A549 (cell line): Measurements from ENCODE around the gene EPB41L5. TPM values are rescaled to one million over a fixed set of nuclear protein-coding genes. Genes with fewer than 3 reads are reported as not detected.
A peak's percentile ranks its signal among the peaks of the same experiment; 100 is the strongest.
"Not testable (repeated sequence)": the region's sequence is repeated elsewhere in the genome, so short reads cannot be mapped to it uniquely, and the experiment has no call there.

ENCODE experiments used
- ATAC-seq, 2 experiments: fragments of 200-7000 bp in 1 of 2; fragments of >200 bp in 1 of 2; cut with Nextera tagmentation in 1 of 2; cut with Tn5 transposase in 1 of 2; 3 replicates each; pipeline versions ENCODE4 v1.8.0 to v1.9.1; 2018 to 2020; ENCODE audit warnings: mild to moderate bottlenecking in 1 of 2, moderate library complexity in 1 of 2
- CTCF ChIA-PET: fragments of 300-600 bp; sonication (Branson Sonifier 250); formaldehyde crosslinking; extraction: SDS; loops from one replicate; lab custom pipeline; 2021; ENCODE audit warnings: antibody characterized with exemption, inconsistent platforms; lab: Yijun Ruan, JAX
- POLR2A ChIA-PET: fragments of 350-600 bp; formaldehyde crosslinking; extraction: SDS; loops from one replicate; lab custom pipeline; 2021; ENCODE audit warnings: antibody characterized with exemption, inconsistent platforms; lab: Yijun Ruan, JAX
- DNase-seq, 2 experiments: peaks; one replicate each; pipeline versions ENCODE4 v3.0.0 to v3.0.0-alpha.2; 2011 to 2016; ENCODE audit warnings: low read depth in 1 of 2, low spot score in 1 of 2
- FAIRE-seq: peaks from 2 replicates; lab custom pipeline; 2011; peaks lifted over from hg19 to GRCh38; lab: Jason Lieb, UNC
- H3K27ac ChIP-seq, 2 experiments: fragments of >200 bp; sonication (Bioruptor Twin); formaldehyde crosslinking; 3 replicates each; pipeline ENCODE4 v1.5.1; 2016 to 2017
- H3K4me1 ChIP-seq: fragments of >200 bp; sonication (Bioruptor Twin); formaldehyde crosslinking; 3 replicates; pipeline ENCODE4 v1.6.1; 2016
- H3K4me2 ChIP-seq: fragments of >200 bp; sonication (Bioruptor Twin); formaldehyde crosslinking; 3 replicates; pipeline ENCODE4 v1.6.1; 2016
- H3K4me3 ChIP-seq: fragments of >200 bp; sonication (Bioruptor Twin); formaldehyde crosslinking; 3 replicates; pipeline ENCODE4 v1.5.1; 2016
- H3K9me3 ChIP-seq: fragments of >200 bp; sonication (Bioruptor Twin); formaldehyde crosslinking; 3 replicates; pipeline ENCODE4 v1.6.1; 2016
- BHLHE40 ChIP-seq: IDR thresholded peaks from 2 replicates; pipeline ENCODE4 v1.6.1; 2012; ENCODE audit warnings: low read depth, low read length, inconsistent platforms
- CEBPB ChIP-seq, 2 experiments: fragments of >200 bp in 1 of 2; sonication (Bioruptor Twin) in 1 of 2; formaldehyde crosslinking in 1 of 2; IDR thresholded peaks; 2 replicates each; pipeline ENCODE4 v1.6.1; 2012 to 2016
- E2F6 ChIP-seq: IDR thresholded peaks from 2 replicates; pipeline ENCODE4 v1.6.1; 2012; ENCODE audit warnings: low read depth, borderline replicate concordance
- EP300 ChIP-seq, 2 experiments: fragments of >200 bp; sonication (Bioruptor Twin); formaldehyde crosslinking; IDR thresholded peaks; 2 replicates in 1 of 2; 3 replicates in 1 of 2; pipeline ENCODE4 v1.6.1; 2016 to 2017
- FOSL2 ChIP-seq, 2 experiments: fragments of 450-650 bp in 1 of 2; fragments of >200 bp in 1 of 2; sonication (Bioruptor Twin) in 1 of 2; formaldehyde crosslinking; IDR thresholded peaks; 2 replicates each; pipeline versions ENCODE4 v1.5.0 to v1.6.1; 2016 to 2020; ENCODE audit warnings: mild to moderate bottlenecking in 1 of 2, moderate library complexity in 1 of 2
- HDAC2 ChIP-seq: fragments of 200-600 bp; sonication (generic); IDR thresholded peaks from 2 replicates; pipeline ENCODE4 v1.6.1; 2016
- HEYL ChIP-seq: fragments of 250-450 bp; sonication (Bioruptor Pico); IDR thresholded peaks from 2 replicates; pipeline ENCODE4 v1.8.0; 2021; ENCODE audit warnings: mild to moderate bottlenecking, moderate library complexity
- HOXB13 ChIP-seq: fragments of 250-450 bp; sonication (Bioruptor Pico); IDR thresholded peaks from 2 replicates; pipeline ENCODE4 v1.5.0; 2020; ENCODE audit warnings: low read depth, mild to moderate bottlenecking, moderate library complexity
- HOXB5 ChIP-seq: fragments of 250-450 bp; sonication (Bioruptor Pico); IDR thresholded peaks from 2 replicates; pipeline ENCODE4 v1.5.0; 2020; ENCODE audit warnings: mild to moderate bottlenecking, moderate library complexity
- MAFK ChIP-seq: fragments of 450-650 bp; IDR thresholded peaks from 2 replicates; pipeline ENCODE4 v1.6.1; 2014; ENCODE audit not compliant: partially characterized antibody
- MAX ChIP-seq: IDR thresholded peaks from 2 replicates; pipeline ENCODE4 v1.6.1; 2012
- MAZ ChIP-seq: fragments of 150-350 bp; IDR thresholded peaks from 2 replicates; pipeline ENCODE4 v1.6.1; 2014; ENCODE audit warnings: antibody characterized with exemption, low read depth, low read length, borderline replicate concordance
- NFE2L2 ChIP-seq: fragments of 150-350 bp; conservative IDR thresholded peaks from 2 replicates; pipeline ENCODE4 v1.6.1; 2014; ENCODE audit warnings: low read length
- NR3C1 ChIP-seq: fragments of >200 bp; sonication (Bioruptor Twin); formaldehyde crosslinking; IDR thresholded peaks from 3 replicates; pipeline ENCODE4 v1.6.1; 2017
- POLR2A ChIP-seq: IDR thresholded peaks from 2 replicates; pipeline ENCODE4 v1.6.1; 2012; ENCODE audit warnings: mild to moderate bottlenecking, low read length
- RAD21 ChIP-seq, 2 experiments: fragments of >200 bp in 1 of 2; sonication (Bioruptor Twin) in 1 of 2; formaldehyde crosslinking in 1 of 2; IDR thresholded peaks in 1 of 2; conservative IDR thresholded peaks in 1 of 2; 2 replicates in 1 of 2; 3 replicates in 1 of 2; pipeline ENCODE4 v1.6.1; 2012 to 2018; ENCODE audit warnings: inconsistent platforms in 1 of 2
- SMC3 ChIP-seq: fragments of >200 bp; sonication (Bioruptor Twin); formaldehyde crosslinking; IDR thresholded peaks from 3 replicates; pipeline ENCODE4 v1.6.1; 2018; ENCODE audit warnings: inconsistent platforms
- SREBF2 ChIP-seq: fragments of 450-650 bp; IDR thresholded peaks from 2 replicates; pipeline ENCODE4 v1.6.1; 2014; ENCODE audit warnings: mild to moderate bottlenecking, moderate library complexity
- ZC3H11A ChIP-seq: fragments of 450-650 bp; IDR thresholded peaks from 2 replicates; pipeline ENCODE4 v1.6.1; 2014; ENCODE audit warnings: antibody characterized with exemption, mild to moderate bottlenecking
- ZNF302 ChIP-seq: fragments of 250-450 bp; sonication (Bioruptor Pico); IDR thresholded peaks from 2 replicates; pipeline ENCODE4 v1.9.0; 2021; ENCODE audit warnings: inconsistent platforms, mild to moderate bottlenecking, moderate library complexity
- WGBS: methylation state at CpG from one replicate; pipeline ENCODE4 v1.1.6; 2017; ENCODE audit errors: missing lambda C conversion rate; 5-methylcytosine and 5-hydroxymethylcytosine counted together
- polyA plus RNA-seq, 4 experiments: library from polyadenylated mRNA; depleted of rRNA in 3 of 4; stranded (reverse); fragments of >200 nt; fragmentation: RNase III in 1 of 4; extraction: RNeasy Plus Mini Kit Qiagen cat#74134 plus additional on column Dnase treatment in 1 of 4; gene quantifications; 2 replicates in 3 of 4; 3 replicates in 1 of 4; pipeline ENCODE4 v1.2.3, GENCODE V29; 2011 to 2017
- TF ChIP-seq, protein P1 (sequence below): fragments of 250-450 bp; sonication (Bioruptor Pico); IDR thresholded peaks from 2 replicates; pipeline ENCODE4 v1.5.0; 2020; ENCODE audit warnings: low read depth, mild to moderate bottlenecking, moderate library complexity

The EPB41L5 gene
- polyA plus RNA-seq, 2 of the 4 experiments (the other 2 are of a cell fraction) = 5.8 to 33.0 TPM

DNA sequence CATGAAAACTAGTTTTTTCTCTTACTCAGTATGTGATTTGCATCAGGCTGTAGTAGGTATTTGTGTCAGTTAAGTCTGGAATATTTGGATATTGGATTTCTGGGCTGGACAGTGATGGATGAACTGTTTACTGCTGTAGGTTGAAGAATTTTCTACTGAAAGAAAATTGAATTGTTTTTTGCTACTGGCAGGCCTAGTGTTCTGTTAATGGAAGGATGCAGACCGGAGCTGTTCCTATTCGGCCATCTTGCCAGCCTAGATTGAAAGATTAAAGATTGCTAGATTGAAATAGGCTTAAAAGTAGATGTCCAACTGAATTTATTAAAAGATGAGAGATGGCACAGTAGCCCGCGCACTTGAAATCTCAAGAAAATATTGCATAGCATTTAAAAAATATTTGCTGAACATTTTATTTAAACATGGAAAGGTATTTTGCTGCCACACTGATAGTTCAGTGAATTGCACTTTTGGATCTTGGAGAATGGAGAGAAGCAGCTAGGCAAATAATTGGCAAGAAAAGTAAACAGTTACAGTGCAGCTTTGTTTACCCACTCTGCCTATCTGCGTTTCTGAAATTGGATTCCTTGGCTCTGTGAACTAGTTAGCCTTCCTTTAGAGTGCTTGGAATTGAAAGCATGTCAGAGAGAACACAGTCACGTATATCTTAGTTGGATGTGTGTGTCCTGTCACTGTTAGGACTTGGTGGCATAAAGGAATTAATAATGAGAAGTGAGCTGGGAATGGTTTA is 54.1 kb downstream of the EPB41L5 start (continued):
- TF ChIP-seq BHLHE40 (no peak), HDAC2 (no peak), EP300 (IDR thresholded peaks at IDR 0.05) (peak in 1 of 2 experiments; percentile 63; a peak in 1 of 5 replicates), HOXB5 (CRISPR knock-in tag) (0 out of 2 replicates have a peak, but pooled peaks have one; percentile 29), ZC3H11A (no peak), NFE2L2 (no peak), SREBF2 (no peak), FOSL2 (IDR thresholded peaks at IDR 0.05) (no peak), FOSL2 (CRISPR knock-in tag; IDR thresholded peaks at IDR 0.05) (no peak; the same call in 1 of the 2 replicates), CEBPB (IDR thresholded peaks at IDR 0.05) (peak in 1 of 2 experiments; percentile 77; a peak in 2 of 4 replicates), HOXB13 (CRISPR knock-in tag) (no peak)
- TF ChIP-seq, protein P1, sequence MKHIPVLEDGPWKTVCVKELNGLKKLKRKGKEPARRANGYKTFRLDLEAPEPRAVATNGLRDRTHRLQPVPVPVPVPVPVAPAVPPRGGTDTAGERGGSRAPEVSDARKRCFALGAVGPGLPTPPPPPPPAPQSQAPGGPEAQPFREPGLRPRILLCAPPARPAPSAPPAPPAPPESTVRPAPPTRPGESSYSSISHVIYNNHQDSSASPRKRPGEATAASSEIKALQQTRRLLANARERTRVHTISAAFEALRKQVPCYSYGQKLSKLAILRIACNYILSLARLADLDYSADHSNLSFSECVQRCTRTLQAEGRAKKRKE (CRISPR knock-in tag) = peak; percentile 79; the same call in 1 of the 2 replicates

GRCh38 chr2:120068040-120068658 is 55.3 kb downstream of the EPB41L5 start:
- DNase-seq, H3K4me3 ChIP-seq, ATAC-seq, H3K9me3 ChIP-seq, FAIRE-seq, POLR2A ChIA-PET: not testable (repeated sequence)
- Histone ChIP-seq H3K4me1 (peaks cover 35% of the 10 kb centered on the region), H3K27ac (peak overlapping the region; percentile 68 to 69; a peak in 5 of 6 replicates), H3K4me2 (peak overlapping the region; percentile 74; the same call in 2 of the 3 replicates)
- CTCF ChIA-PET = interaction anchor here (0.6 kb wide), 2 partner anchors 41 to 526 kb away, joined by 3 read pairs; no protein-coding TSS in a partner anchor
- 91% methylated on average over 18 of the region's 20 CpGs for WGBS

DNA sequence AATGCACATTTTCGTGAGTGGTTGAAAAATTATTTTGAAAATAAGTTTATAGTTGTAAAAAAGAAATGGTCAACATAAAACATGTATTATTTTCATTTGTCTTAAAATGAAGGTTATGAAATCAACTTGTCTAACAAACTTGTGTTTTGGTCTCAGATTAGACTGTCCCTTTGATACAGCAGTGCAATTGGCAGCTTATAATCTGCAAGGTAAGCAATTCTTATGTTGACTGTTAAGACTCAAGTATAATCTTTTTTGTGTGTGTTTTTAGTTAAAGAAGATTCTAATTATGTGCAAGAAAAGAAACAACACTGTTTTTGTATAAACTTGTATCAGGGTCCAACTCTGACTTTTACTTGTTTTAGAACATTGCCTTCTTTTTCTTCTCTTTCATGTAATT is 62.7 kb downstream of the EPB41L5 start:
- DNase-seq = no peak
- no peak for FAIRE-seq
- CTCF ChIA-PET = no interaction called here
- H3K4me1 ChIP-seq = no peaks in the 10 kb centered on the region
- WGBS = 89% methylated on average over 1 of the region's 1 CpG
- H3K4me2 ChIP-seq = no peak overlapping the region
- no peaks in the 10 kb centered on the region; the same call in 2 of the 3 replicates for H3K9me3 ChIP-seq
- TF ChIP-seq MAFK (peak; percentile 97), E2F6 (no peak)
- TF ChIP-seq, all 56 proteins: peak for 1
- Histone ChIP-seq H3K27ac (no peak overlapping the region), H3K4me3 (no peak overlapping the region)
- POLR2A ChIA-PET = no interaction called here
- ATAC-seq = no peak

DNA sequence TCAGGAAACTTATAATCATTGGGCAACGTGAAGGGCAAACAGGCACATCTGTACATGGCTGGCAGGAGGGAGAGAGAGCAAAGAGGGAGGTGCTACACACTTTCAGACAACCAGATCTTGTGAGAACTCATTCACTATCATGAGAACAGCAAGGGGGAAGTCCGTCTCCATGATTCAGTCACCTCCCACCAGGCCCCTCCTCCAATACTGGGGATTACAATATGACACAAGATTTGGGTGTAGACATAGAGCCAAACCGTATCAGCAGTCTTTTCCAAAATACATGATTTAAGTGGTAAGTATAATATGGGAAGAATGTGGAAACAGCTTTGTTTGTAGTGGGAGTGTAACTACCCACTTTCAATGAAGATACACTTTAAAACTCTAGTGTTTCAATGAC is 65.0 kb downstream of the EPB41L5 start:
- ATAC-seq (no peak), DNase-seq (no peak), FAIRE-seq (no peak)
- CTCF ChIA-PET = interaction anchor here (1.6 kb wide), 1 partner anchor 32 kb away, joined by 4 read pairs; no protein-coding TSS in a partner anchor
- Histone ChIP-seq H3K4me1 (no peaks in the 10 kb centered on the region), H3K4me3 (no peak overlapping the region), H3K9me3 (peaks cover 2% of the 10 kb centered on the region; the same call in 1 of the 3 replicates), H3K27ac (no peak overlapping the region), H3K4me2 (no peak overlapping the region)
- POLR2A ChIA-PET = no interaction called here
- TF ChIP-seq MAX (no peak), NR3C1 (no peak), RAD21 (conservative IDR thresholded peaks at IDR 0.05 in 1 of 2, IDR thresholded peaks at IDR 0.05 in 1 of 2) (no peak), MAZ (no peak), ZNF302 (CRISPR knock-in tag) (no peak), POLR2A (no peak), SMC3 (no peak), SREBF2 (no peak), HEYL (CRISPR knock-in tag) (no peak)
- WGBS = 64% methylated on average over 3 of the region's 3 CpGs
